ENCODE data around the gene ANO7. TPM values are rescaled to one million over a fixed set of nuclear protein-coding genes. Genes with fewer than 3 reads are reported as not detected.

Gene ANO7
- total and polyA plus RNA-seq, 2 of the 13 experiments (the other 11 are each of a cell fraction or from before 2014, with no cell fraction given): 4.1 to 4.9 TPM

- Histone ChIP-seq H3K9me3 (ENCODE audit: low read length) (no peaks in the 10 kb centered on the region), H3K36me3 (replicated peaks in 1 of 2; ENCODE audit: control insufficient read depth in 1 of 2, insufficient read depth in 2 of 2, low read length in 2 of 2) (no peaks in the 10 kb centered on the region), H2AFZ (ENCODE audit: low read length) (no peak overlapping the region), H3K79me2 (ENCODE audit: insufficient read depth, low read length) (no peaks in the 10 kb centered on the region), H3K4me1 (ENCODE audit: insufficient read depth, low read length) (peaks cover 25% of the 10 kb centered on the region), H3K9ac (ENCODE audit: insufficient read depth, low read depth, low read length) (peak overlapping the region; percentile 35; the same call in 1 of the 2 replicates), H3K4me3 (replicated peaks in 1 of 3; ENCODE audit: insufficient read depth in 1 of 3, low read depth in 2 of 3, low read length in 3 of 3) (peak overlapping the region in 2 of 3 experiments; percentile 31 to 59; a peak in 2 of 6 replicates), H4K20me1 (ENCODE audit: insufficient read depth, low read length) (no peaks in the 10 kb centered on the region), H3K27ac (ENCODE audit: extremely low read length, insufficient read depth, low read length) (no peak overlapping the region), H3K27me3 (ENCODE audit: control insufficient read depth in 1 of 2, insufficient read depth in 2 of 2, low read length in 2 of 2) (peaks cover 9 to 54% of the 10 kb centered on the region in 2 experiments), H3K4me2 (ENCODE audit: low read depth, low read length) (peak overlapping the region; percentile 70)
- ATAC-seq: peak; percentile 93
- intact Hi-C loops (cut with micrococcal nuclease; ENCODE audit: unreplicated experiment): no loop called here
- WGBS (ENCODE audit: low lambda C conversion rate): 74% methylated on average over 6 of the region's 19 CpGs
- ChIA-PET POLR2A (no interaction called here), CTCF (ENCODE audit: low intra/inter-chr PET ratio, low total read pairs) (no interaction called here)
- DNase-seq (ENCODE audit: low spot score): peak; percentile 48
- peak; percentile 68 for FAIRE-seq
- in situ Hi-C loops (cut with HindIII; ENCODE audit: extremely low pct_ligation_motif_present, low pct_unique_long_range_greater_than_20kb): no loop called here
- BruUV-seq (replicated peaks): no TSS peak
- 0 out of 4 replicates have a peak, but pooled peaks of 1 of the 2 experiments have one; percentile 30 for TF ChIP-seq HMGXB4 (CRISPR knock-in tag; IDR thresholded peaks at IDR 0.05; ENCODE audit: borderline replicate concordance in 1 of 2, low read depth in 1 of 2)
- TF ChIP-seq NCOA2 (CRISPR knock-in tag; IDR thresholded peaks at IDR 0.05): no peak
- TF ChIP-seq ZNF639 (CRISPR knock-in tag; conservative IDR thresholded peaks at IDR 0.05): no peak
- no peak for TF ChIP-seq FOXP1 (IDR thresholded peaks at IDR 0.05)
- no peak for TF ChIP-seq FOXP1 (CRISPR knock-in tag; IDR thresholded peaks at IDR 0.05)
- TF ChIP-seq FIP1L1 (IDR thresholded peaks at IDR 0.05; ENCODE audit: borderline replicate concordance, insufficient read depth, low read depth, low read length): no peak
- no peak for TF ChIP-seq U2AF1 (optimal IDR thresholded peaks at IDR 0.05; ENCODE audit: low read depth, low read length)
- peak; percentile 67; the same call in 1 of the 2 replicates for TF ChIP-seq ZFY (CRISPR knock-in tag; IDR thresholded peaks at IDR 0.05)
- no peak for TF ChIP-seq TBP (CRISPR knock-in tag; IDR thresholded peaks at IDR 0.05)
- TF ChIP-seq ZNF557 (CRISPR knock-in tag; IDR thresholded peaks at IDR 0.05): no peak
- 0 out of 2 replicates have a peak, but pooled peaks have one; percentile 28 for TF ChIP-seq ZNF343 (CRISPR knock-in tag; IDR thresholded peaks at IDR 0.05)
- TF ChIP-seq ZMYM3 (CRISPR knock-in tag; IDR thresholded peaks at IDR 0.05): no peak
- TF ChIP-seq STAT5B (CRISPR knock-in tag; IDR thresholded peaks at IDR 0.05): no peak
- TF ChIP-seq NR3C1 (CRISPR knock-in tag; IDR thresholded peaks at IDR 0.05): no peak
- no peak for TF ChIP-seq NONO (IDR thresholded peaks at IDR 0.05)
- no peak for TF ChIP-seq NONO (CRISPR knock-in tag; conservative IDR thresholded peaks at IDR 0.05)
- no peak for TF ChIP-seq SUZ12 (IDR thresholded peaks at IDR 0.05; ENCODE audit: low read depth, low read length)
- no peak for TF ChIP-seq ZSCAN9 (CRISPR knock-in tag; IDR thresholded peaks at IDR 0.05; ENCODE audit: borderline replicate concordance)
- TF ChIP-seq ZNF772 (CRISPR knock-in tag; IDR thresholded peaks at IDR 0.05): no peak
- TF ChIP-seq STAG1 (CRISPR knock-in tag; IDR thresholded peaks at IDR 0.05): peak; percentile 34; the same call in 1 of the 2 replicates
These were observed 2.0 kb downstream of the ANO7 start for GRCh38 chr2:241190291-241190981.
